ENCODE results near the gene PRKN. TPM values are rescaled to one million over a fixed set of nuclear protein-coding genes. Genes with fewer than 3 reads are reported as not detected.

PRKN gene
- total RNA-seq, 1 experiment from 2014 or later = 2.0 TPM

- no peaks in the 10 kb centered on the region for H3K27me3 ChIP-seq (ENCODE audit: insufficient read depth, low read length)
- H3K79me2 ChIP-seq (ENCODE audit: insufficient read depth, low read length) = no peaks in the 10 kb centered on the region
- no peak overlapping the region for H2BK12ac ChIP-seq (ENCODE audit: insufficient read length, low read depth, low read length)
- H3K4me1 ChIP-seq (ENCODE audit: insufficient read depth, low read length) = peaks cover 2% of the 10 kb centered on the region; the same call in 1 of the 2 replicates
- no peak for TF ChIP-seq CTCF (conservative IDR thresholded peaks at IDR 0.05)
- H3K9me3 ChIP-seq (ENCODE audit: control insufficient read depth, low read depth, low read length) = no peaks in the 10 kb centered on the region
- H4K20me1 ChIP-seq (ENCODE audit: control insufficient read depth, insufficient read depth, insufficient read length) = no peaks in the 10 kb centered on the region
- no peaks in the 10 kb centered on the region for H3K27me3 Mint-ChIP-seq (ENCODE audit: low read depth)
- H3K27ac ChIP-seq (ENCODE audit: insufficient read length, low read depth, low read length) = no peak overlapping the region
- no peak overlapping the region for H3K56ac ChIP-seq (ENCODE audit: insufficient read length, low read depth, low read length)
- H4K5ac ChIP-seq (ENCODE audit: insufficient read length, low read depth, low read length) = no peak overlapping the region
- no peaks in the 10 kb centered on the region for H3K36me3 Mint-ChIP-seq (ENCODE audit: insufficient read depth in 1 of 3, low read depth in 3 of 3)
- no peak overlapping the region for H2AK5ac ChIP-seq (ENCODE audit: insufficient read length, low read length)
- WGBS (ENCODE audit: extremely low coverage, insufficient read length, low lambda C conversion rate) = no CpG with 5 or more reads among the region's 1 CpG
- no peak overlapping the region for H2BK20ac ChIP-seq (ENCODE audit: low read depth, low read length, poor library complexity, severe bottlenecking)
- H2BK5ac ChIP-seq (ENCODE audit: insufficient read length, low read length) = no peak overlapping the region
- peak; percentile 40 for DNase-seq
- H3K23me2 ChIP-seq (ENCODE audit: insufficient read length, low read depth, low read length, poor library complexity, severe bottlenecking) = no peaks in the 10 kb centered on the region
- no peak overlapping the region for H4K8ac ChIP-seq (replicated peaks; ENCODE audit: insufficient read length, low read depth, low read length)
- H3K23ac ChIP-seq (ENCODE audit: insufficient read length, low read depth, low read length) = no peak overlapping the region
- no peaks in the 10 kb centered on the region for H3K79me1 ChIP-seq (ENCODE audit: insufficient read depth, low read depth, low read length, poor library complexity, severe bottlenecking)
- H3K14ac ChIP-seq (ENCODE audit: insufficient read depth, low read length) = no peak overlapping the region
- no peak overlapping the region for H4K91ac ChIP-seq (ENCODE audit: insufficient read length, low read depth, low read length)
- H3K27ac Mint-ChIP-seq = peak overlapping the region in 1 of 3 experiments; percentile 42; a peak in 1 of 7 replicates
- H3K9me3 Mint-ChIP-seq = no peaks in the 10 kb centered on the region
- no peak overlapping the region for H3K4me2 ChIP-seq (ENCODE audit: insufficient read depth, insufficient read length, low read length)
- H3K9ac ChIP-seq (ENCODE audit: extremely low read depth, insufficient read length, low read length) = no peak overlapping the region
- H3K18ac ChIP-seq (ENCODE audit: insufficient read length, low read depth, low read length) = no peak overlapping the region
- H3K4me1 Mint-ChIP-seq = peaks cover 9 to 19% of the 10 kb centered on the region in 2 experiments
- no peak overlapping the region for H3K4me3 Mint-ChIP-seq
- H3T11ph ChIP-seq (ENCODE audit: low read length) = no peak overlapping the region
- H2BK120ac ChIP-seq (ENCODE audit: low read depth, low read length, poor library complexity, severe bottlenecking) = no peak overlapping the region
- H3K4ac ChIP-seq (ENCODE audit: low read depth, low read length) = no peak overlapping the region
- H2BK15ac ChIP-seq (ENCODE audit: low read depth, low read length) = no peak overlapping the region
- H2AFZ ChIP-seq (ENCODE audit: low read length) = no peak overlapping the region
These were observed 529.5 kb downstream of the PRKN start for GRCh38 chr6:162198076-162198475.
